Measurements from ENCODE around the gene KIAA1217.
A peak's percentile ranks its signal among the peaks of the same experiment; 100 is the strongest.

KIAA1217 gene

GRCh38 chr10:24463611-24464426 is 254.9 kb downstream of the KIAA1217 start:
- H2BK12ac ChIP-seq (ENCODE audit: low read length), result no peak overlapping the region
- H2AK5ac ChIP-seq (ENCODE audit: low read depth, low read length), result no peak overlapping the region
- no peak overlapping the region for H3K14ac ChIP-seq (ENCODE audit: low read length)
- WGBS, 2 donors (ENCODE audit: extremely low coverage in 2 of 2, insufficient read length in 2 of 2, insufficient replicate concordance in 1 of 2), result no CpG with 5 or more reads among the region's 9 CpGs
- H4K8ac ChIP-seq (ENCODE audit: low read depth, low read length), result no peak overlapping the region
- no peaks in the 10 kb centered on the region for H3K4me1 ChIP-seq (ENCODE audit: control insufficient read depth in 2 of 2, insufficient read depth in 1 of 2, low read depth in 1 of 2, low read length in 2 of 2)
- no peak overlapping the region for H3K9ac ChIP-seq (ENCODE audit: low read depth, low read length, poor library complexity)
- H2BK5ac ChIP-seq (ENCODE audit: low read length), result no peak overlapping the region
- H3K9me3 ChIP-seq (replicated peaks in 1 of 2; ENCODE audit: control insufficient read depth in 2 of 2, insufficient read depth in 1 of 2, low read depth in 1 of 2, low read length in 2 of 2), result no peaks in the 10 kb centered on the region
- no peaks in the 10 kb centered on the region for H3K36me3 ChIP-seq (replicated peaks in 1 of 2; ENCODE audit: control insufficient read depth in 2 of 2, insufficient read depth in 2 of 2, low read length in 2 of 2)
- H3K27ac ChIP-seq (replicated peaks; ENCODE audit: low read length), result no peak overlapping the region
- H2BK120ac ChIP-seq (ENCODE audit: low read depth, low read length), result no peak overlapping the region
- no peak overlapping the region for H3K4me2 ChIP-seq (ENCODE audit: insufficient read depth, low read length, poor library complexity, severe bottlenecking)
- H3K23ac ChIP-seq (ENCODE audit: low read depth, low read length, poor library complexity), result no peak overlapping the region
- H3K27me3 ChIP-seq (ENCODE audit: control insufficient read depth in 3 of 3, insufficient read depth in 3 of 3, low read depth in 1 of 3, low read length in 3 of 3), result no peaks in the 10 kb centered on the region
- no peak for DNase-seq (ENCODE audit: low spot score)
- H4K91ac ChIP-seq (ENCODE audit: low read depth, low read length, poor library complexity), result no peak overlapping the region
- no peak overlapping the region for H3K4me3 ChIP-seq (ENCODE audit: low read length in 2 of 2)
- H3K18ac ChIP-seq (ENCODE audit: low read length), result no peak overlapping the region
- H2AFZ ChIP-seq (ENCODE audit: low read length), result no peak overlapping the region
- H3K79me1 ChIP-seq (ENCODE audit: low read depth, low read length), result no peaks in the 10 kb centered on the region
- no peak overlapping the region for H2BK15ac ChIP-seq (ENCODE audit: low read length)
- no peak overlapping the region for H3K4ac ChIP-seq (ENCODE audit: low read length)

GRCh38 chr10:24465124-24465874 is 256.4 kb downstream of the KIAA1217 start:
- H3K14ac ChIP-seq (ENCODE audit: low read length), result no peak overlapping the region
- H3K9ac ChIP-seq (ENCODE audit: low read depth, low read length, poor library complexity), result no peak overlapping the region
- no peaks in the 10 kb centered on the region for H3K27me3 ChIP-seq (ENCODE audit: control insufficient read depth in 3 of 3, insufficient read depth in 3 of 3, low read depth in 1 of 3, low read length in 3 of 3)
- no peak overlapping the region for H2BK5ac ChIP-seq (ENCODE audit: low read length)
- no peak overlapping the region for H3K27ac ChIP-seq (replicated peaks; ENCODE audit: low read length)
- no peak overlapping the region for H2AFZ ChIP-seq (ENCODE audit: low read length)
- no peak overlapping the region for H3K4me2 ChIP-seq (ENCODE audit: insufficient read depth, low read length, poor library complexity, severe bottlenecking)
- H3K36me3 ChIP-seq (replicated peaks in 1 of 2; ENCODE audit: control insufficient read depth in 2 of 2, insufficient read depth in 2 of 2, low read length in 2 of 2), result no peaks in the 10 kb centered on the region
- H2BK12ac ChIP-seq (ENCODE audit: low read length), result no peak overlapping the region
- no peak overlapping the region for H3K4ac ChIP-seq (ENCODE audit: low read length)
- no peak overlapping the region for H3K23ac ChIP-seq (ENCODE audit: low read depth, low read length, poor library complexity)
- no peaks in the 10 kb centered on the region for H3K4me1 ChIP-seq (ENCODE audit: control insufficient read depth in 2 of 2, insufficient read depth in 1 of 2, low read depth in 1 of 2, low read length in 2 of 2)
- WGBS, 2 donors (ENCODE audit: extremely low coverage in 2 of 2, insufficient read length in 2 of 2, insufficient replicate concordance in 1 of 2), result no CpG with 5 or more reads among the region's 14 CpGs
- H3K79me1 ChIP-seq (ENCODE audit: low read depth, low read length), result no peaks in the 10 kb centered on the region
- no peaks in the 10 kb centered on the region for H3K9me3 ChIP-seq (replicated peaks in 1 of 2; ENCODE audit: control insufficient read depth in 2 of 2, insufficient read depth in 1 of 2, low read depth in 1 of 2, low read length in 2 of 2)
- no peak overlapping the region for H2AK5ac ChIP-seq (ENCODE audit: low read depth, low read length)
- no peak overlapping the region for H2BK15ac ChIP-seq (ENCODE audit: low read length)
- H2BK120ac ChIP-seq (ENCODE audit: low read depth, low read length), result no peak overlapping the region
- H3K4me3 ChIP-seq (ENCODE audit: low read length in 2 of 2), result no peak overlapping the region
- no peak overlapping the region for H4K91ac ChIP-seq (ENCODE audit: low read depth, low read length, poor library complexity)
- no peak for DNase-seq (ENCODE audit: low spot score)
- peak overlapping the region; percentile 44 for H4K8ac ChIP-seq (ENCODE audit: low read depth, low read length)
- H3K18ac ChIP-seq (ENCODE audit: low read length), result no peak overlapping the region

GRCh38 chr10:24465891-24466818 is 257.2 kb downstream of the KIAA1217 start:
- no peak overlapping the region for H3K18ac ChIP-seq (ENCODE audit: low read length)
- H2AK5ac ChIP-seq (ENCODE audit: low read depth, low read length), result no peak overlapping the region
- no peak overlapping the region for H3K27ac ChIP-seq (replicated peaks; ENCODE audit: low read length)
- no peak overlapping the region for H4K91ac ChIP-seq (ENCODE audit: low read depth, low read length, poor library complexity)
- no peak overlapping the region for H3K23ac ChIP-seq (ENCODE audit: low read depth, low read length, poor library complexity)
- H3K27me3 ChIP-seq (ENCODE audit: control insufficient read depth in 3 of 3, insufficient read depth in 3 of 3, low read depth in 1 of 3, low read length in 3 of 3), result no peaks in the 10 kb centered on the region
- H2BK15ac ChIP-seq (ENCODE audit: low read length), result no peak overlapping the region
- H3K4ac ChIP-seq (ENCODE audit: low read length), result no peak overlapping the region
- H3K4me1 ChIP-seq (ENCODE audit: control insufficient read depth in 2 of 2, insufficient read depth in 1 of 2, low read depth in 1 of 2, low read length in 2 of 2), result no peaks in the 10 kb centered on the region
- no peak overlapping the region for H2BK5ac ChIP-seq (ENCODE audit: low read length)
- no peak for DNase-seq (ENCODE audit: low spot score)
- H3K14ac ChIP-seq (ENCODE audit: low read length), result no peak overlapping the region
- no peak overlapping the region for H3K9ac ChIP-seq (ENCODE audit: low read depth, low read length, poor library complexity)
- H3K4me3 ChIP-seq (ENCODE audit: low read length in 2 of 2), result no peak overlapping the region
- WGBS, 2 donors (ENCODE audit: extremely low coverage in 2 of 2, insufficient read length in 2 of 2, insufficient replicate concordance in 1 of 2), result no CpG with 5 or more reads among the region's 16 CpGs
- no peak overlapping the region for H2BK12ac ChIP-seq (ENCODE audit: low read length)
- no peaks in the 10 kb centered on the region for H3K9me3 ChIP-seq (replicated peaks in 1 of 2; ENCODE audit: control insufficient read depth in 2 of 2, insufficient read depth in 1 of 2, low read depth in 1 of 2, low read length in 2 of 2)
- no peaks in the 10 kb centered on the region for H3K79me1 ChIP-seq (ENCODE audit: low read depth, low read length)
- no peak overlapping the region for H3K4me2 ChIP-seq (ENCODE audit: insufficient read depth, low read length, poor library complexity, severe bottlenecking)
- no peak overlapping the region for H2BK120ac ChIP-seq (ENCODE audit: low read depth, low read length)
- H4K8ac ChIP-seq (ENCODE audit: low read depth, low read length), result no peak overlapping the region
- no peak overlapping the region for H2AFZ ChIP-seq (ENCODE audit: low read length)
- no peaks in the 10 kb centered on the region for H3K36me3 ChIP-seq (replicated peaks in 1 of 2; ENCODE audit: control insufficient read depth in 2 of 2, insufficient read depth in 2 of 2, low read length in 2 of 2)

All from neuronal stem cell (in vitro differentiated cells).